Spleen (tissue), 7 donors: Measurements from ENCODE around the gene SPTSSA.

Experiments used
- CTCF ChIP-seq, 11 experiments: fragments of 200-600 bp in 7 of 11; fragments of 450-650 bp in 4 of 11; sonication (generic) in 4 of 11; IDR thresholded peaks in 8 of 11; conservative IDR thresholded peaks in 3 of 11; 1 replicate in 7 of 11; 2 replicates in 4 of 11; pipeline versions ENCODE4 v1.4.0 to v1.8.0; 2016 to 2021; ENCODE audit warnings: antibody characterized with exemption in 11 of 11, inconsistent platforms in 4 of 11, mild to moderate bottlenecking in 1 of 11
- POLR2A ChIP-seq, 3 donors: fragments of 450-650 bp; IDR thresholded peaks; one replicate each; pipeline ENCODE4 v1.5.1; 2017; ENCODE audit warnings: antibody characterized with exemption in 3 of 3, mild to moderate bottlenecking in 1 of 3
- donor health status: DM: no; HTN: no; CAD: no; lungs with moderate emphysema.
- donor health status: DM: no; HTN: no; CAD: no.
- donor health status: DM: no; HTN: no; CAD: no.

- TF ChIP-seq POLR2A (IDR thresholded peaks at IDR 0.05) = no peak
- TF ChIP-seq CTCF (IDR thresholded peaks at IDR 0.05 in 8 of 11, conservative IDR thresholded peaks at IDR 0.05 in 3 of 11) = no peak
Measured at GRCh38 chr14:34433957-34434356, 28.1 kb downstream of the SPTSSA start.
